AG09319 (cell line): ENCODE measurements around the gene METTL26.

Source experiments
- DNase-seq: peaks from one replicate; pipeline ENCODE4 v3.0.0-alpha.2; 2010; ENCODE audit warnings: low read depth; ENCODE audit errors: extremely low read depth
- TF ChIP-seq, protein P1 (sequence below): IDR thresholded peaks from 2 replicates; pipeline ENCODE4 v1.5.1; 2011; ENCODE audit warnings: low read depth, mild to moderate bottlenecking, inconsistent platforms, low read length, moderate library complexity

Gene METTL26

DNA sequence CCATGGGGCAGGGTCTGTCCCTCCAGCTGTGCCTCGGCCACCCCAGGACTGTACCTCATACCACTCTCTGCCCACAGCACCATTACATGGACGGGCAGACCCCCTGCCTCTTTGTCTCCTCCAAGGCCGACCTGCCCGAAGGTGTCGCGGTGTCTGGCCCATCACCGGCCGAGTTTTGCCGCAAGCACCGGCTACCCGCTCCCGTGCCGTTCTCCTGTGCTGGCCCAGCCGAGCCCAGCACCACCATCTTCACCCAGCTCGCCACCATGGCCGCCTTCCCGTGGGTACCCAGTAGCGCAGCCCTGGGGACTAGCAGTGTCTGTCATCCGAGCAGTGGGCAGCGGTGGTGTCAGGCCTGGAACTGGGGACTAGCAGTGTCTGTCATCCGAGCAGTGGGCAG lies 36.7 kb upstream of the METTL26 start:
- TF ChIP-seq, protein P1, sequence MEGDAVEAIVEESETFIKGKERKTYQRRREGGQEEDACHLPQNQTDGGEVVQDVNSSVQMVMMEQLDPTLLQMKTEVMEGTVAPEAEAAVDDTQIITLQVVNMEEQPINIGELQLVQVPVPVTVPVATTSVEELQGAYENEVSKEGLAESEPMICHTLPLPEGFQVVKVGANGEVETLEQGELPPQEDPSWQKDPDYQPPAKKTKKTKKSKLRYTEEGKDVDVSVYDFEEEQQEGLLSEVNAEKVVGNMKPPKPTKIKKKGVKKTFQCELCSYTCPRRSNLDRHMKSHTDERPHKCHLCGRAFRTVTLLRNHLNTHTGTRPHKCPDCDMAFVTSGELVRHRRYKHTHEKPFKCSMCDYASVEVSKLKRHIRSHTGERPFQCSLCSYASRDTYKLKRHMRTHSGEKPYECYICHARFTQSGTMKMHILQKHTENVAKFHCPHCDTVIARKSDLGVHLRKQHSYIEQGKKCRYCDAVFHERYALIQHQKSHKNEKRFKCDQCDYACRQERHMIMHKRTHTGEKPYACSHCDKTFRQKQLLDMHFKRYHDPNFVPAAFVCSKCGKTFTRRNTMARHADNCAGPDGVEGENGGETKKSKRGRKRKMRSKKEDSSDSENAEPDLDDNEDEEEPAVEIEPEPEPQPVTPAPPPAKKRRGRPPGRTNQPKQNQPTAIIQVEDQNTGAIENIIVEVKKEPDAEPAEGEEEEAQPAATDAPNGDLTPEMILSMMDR = no peak
- DNase-seq = no peak

DNA sequence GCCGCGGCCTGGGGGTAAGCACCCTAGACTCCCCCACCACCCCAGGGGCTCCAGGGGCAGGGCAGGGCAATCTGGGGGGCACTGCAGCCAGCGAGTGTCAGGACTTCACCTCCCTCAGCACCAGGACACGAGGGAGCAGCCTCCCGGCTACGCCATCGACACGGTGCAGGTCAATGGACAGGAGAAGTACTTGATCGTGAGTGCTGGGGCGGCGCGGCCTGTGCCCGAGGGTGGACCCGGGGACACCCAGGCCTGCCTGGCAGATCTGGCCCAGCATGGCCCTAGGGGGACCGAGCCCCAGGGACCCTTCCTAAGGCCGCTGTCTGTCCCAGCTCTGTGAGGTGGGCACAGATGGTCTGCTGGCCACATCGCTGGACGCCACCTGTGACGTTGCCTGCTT lies 36.3 kb upstream of the METTL26 start:
- TF ChIP-seq, protein P1 = no peak
- no peak for DNase-seq

DNA sequence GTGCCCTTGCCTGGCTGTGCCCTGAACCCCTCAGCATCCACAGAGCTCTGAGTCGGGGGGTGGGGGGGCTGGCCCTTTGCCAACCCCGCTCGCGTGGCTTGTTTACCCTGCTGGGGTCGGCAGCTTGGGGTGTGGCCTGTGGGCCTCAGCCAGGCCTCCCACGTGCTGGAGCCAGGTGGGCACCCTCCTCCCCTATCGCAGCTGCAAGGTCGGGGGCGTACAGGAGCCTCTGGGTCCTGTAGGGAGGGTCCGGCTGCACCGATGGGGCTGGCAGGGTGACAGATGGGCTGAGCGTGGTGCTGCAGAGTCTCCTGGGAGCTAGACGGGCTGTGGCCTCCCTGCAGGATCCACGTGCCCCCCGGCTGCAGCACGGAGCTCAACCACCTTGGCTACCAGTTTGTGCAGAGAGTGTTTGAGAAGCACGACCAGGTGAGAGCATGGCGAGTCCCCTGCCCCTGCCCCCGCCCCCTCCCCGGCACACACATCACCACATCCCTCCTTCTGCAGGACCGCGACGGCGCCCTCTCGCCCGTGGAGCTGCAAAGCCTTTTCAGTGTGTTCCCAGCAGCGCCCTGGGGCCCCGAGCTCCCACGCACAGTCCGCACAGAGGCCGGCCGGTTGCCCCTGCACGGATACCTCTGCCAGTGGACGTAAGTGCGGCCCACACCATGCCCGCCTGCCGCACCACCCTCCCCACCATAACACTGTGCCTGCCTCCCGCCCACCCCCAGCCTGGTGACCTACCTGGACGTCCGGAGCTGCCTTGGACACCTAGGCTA lies 35.4 kb upstream of the METTL26 start:
- TF ChIP-seq, protein P1 = no peak
- no peak for DNase-seq

DNA sequence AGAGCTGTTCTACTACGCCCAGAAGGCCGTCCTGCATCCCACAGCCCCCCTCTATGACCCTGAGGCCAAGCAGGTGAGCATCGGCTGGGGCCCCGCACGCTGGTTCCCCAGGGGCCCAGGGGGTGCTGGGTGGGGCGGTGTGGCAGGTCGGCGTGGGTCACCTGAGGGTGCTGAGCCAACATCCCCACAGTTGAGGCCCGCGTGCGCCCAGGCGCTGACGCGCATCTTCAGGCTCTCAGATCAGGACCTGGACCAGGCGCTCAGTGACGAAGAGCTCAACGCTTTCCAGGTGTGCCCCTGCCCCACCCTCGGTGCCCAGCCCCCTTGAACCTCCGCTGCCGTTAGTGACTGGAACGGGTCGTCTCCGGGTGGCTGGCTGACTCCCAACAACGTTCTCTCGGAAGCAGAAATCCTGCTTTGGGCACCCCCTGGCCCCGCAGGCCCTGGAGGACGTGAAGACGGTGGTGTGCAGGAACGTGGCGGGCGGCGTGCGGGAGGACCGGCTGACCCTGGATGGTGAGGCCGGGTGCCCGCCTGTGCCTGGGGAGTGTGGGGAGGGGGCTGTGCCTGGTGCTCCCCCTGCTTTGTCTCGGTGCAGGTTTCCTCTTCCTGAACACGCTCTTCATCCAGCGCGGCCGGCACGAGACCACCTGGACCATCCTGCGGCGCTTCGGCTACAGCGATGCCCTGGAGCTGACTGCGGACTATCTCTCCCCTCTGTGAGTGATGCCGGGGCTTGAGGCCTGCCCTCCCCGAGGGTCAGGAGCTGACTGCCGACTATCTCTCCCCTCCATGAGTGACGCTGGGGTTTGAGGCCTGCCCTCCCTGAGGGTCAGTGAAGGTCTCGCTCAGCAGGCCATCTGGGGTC lies 34.6 kb upstream of the METTL26 start:
- TF ChIP-seq, protein P1 = no peak
- DNase-seq = no peak

DNA sequence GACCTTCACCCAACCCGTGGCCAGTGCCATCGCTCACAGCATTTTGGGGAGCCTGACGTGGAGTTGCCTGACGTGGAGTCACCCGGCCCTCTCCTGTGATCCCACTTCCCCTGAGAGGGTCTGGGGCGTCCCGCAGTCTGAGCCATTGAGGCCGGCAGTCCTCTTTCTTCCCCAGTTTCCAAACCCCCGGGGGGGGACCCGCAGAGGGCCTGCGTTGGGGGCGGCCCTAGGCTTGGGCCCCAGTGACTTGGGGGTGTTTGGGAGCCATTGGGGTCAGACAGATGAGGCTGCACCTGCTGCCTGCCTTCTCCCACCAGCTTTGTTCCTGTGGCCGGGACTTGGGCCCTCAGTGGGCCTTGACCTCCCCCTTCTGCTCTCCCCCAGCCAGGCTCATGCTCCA lies 33.6 kb upstream of the METTL26 start:
- no peak for DNase-seq
- TF ChIP-seq, protein P1 = no peak

DNA sequence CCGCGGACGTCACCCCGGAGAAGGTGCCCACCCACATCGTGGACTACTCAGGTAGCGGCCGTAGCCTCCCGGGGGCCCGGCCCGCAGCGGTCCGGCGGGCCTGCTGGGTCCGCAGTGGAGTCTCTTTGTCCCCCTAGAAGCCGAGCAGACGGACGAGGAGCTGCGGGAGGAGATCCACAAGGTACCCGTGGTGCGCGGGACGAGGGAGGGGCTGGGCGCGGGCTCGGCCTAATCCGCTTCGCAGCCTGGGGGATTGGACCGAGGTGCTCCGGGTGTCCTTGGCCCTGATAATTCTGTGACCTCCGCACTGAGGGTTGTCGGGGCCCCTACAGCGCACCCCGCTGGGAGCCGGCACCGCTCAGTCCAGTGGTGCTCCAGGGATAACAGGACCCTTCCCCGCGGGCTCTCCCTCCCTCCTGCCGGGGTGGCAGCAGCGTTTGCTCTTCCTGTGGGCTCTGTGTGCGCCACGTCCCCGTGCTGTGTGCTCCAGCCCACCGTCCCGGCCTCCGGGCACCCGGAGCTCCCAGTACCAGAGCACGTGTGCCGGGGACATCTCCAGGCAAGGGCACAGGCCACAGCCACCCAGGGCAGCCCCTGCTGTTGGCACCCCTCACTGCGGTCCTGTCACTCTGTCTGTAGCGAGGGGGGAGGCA lies 32.5 kb upstream of the METTL26 start:
- TF ChIP-seq, protein P1 = no peak
- DNase-seq = no peak
